Right lung (tissue), 5 donors: ENCODE results near the gene DSCAM. TPM values are rescaled to one million over a fixed set of nuclear protein-coding genes. Genes with fewer than 3 reads are reported as not detected.

Experiments used
- DNase-seq, 2 donors: peaks; one replicate each; pipeline ENCODE4 v3.0.0-alpha.2; 2013
- polyA plus RNA-seq, 5 donors: library from polyadenylated mRNA; unstranded; fragments of 120-200 nt; gene quantifications; one replicate each; pipeline versions ENCODE4 v1.2.1 to v1.2.3, GENCODE V29; 2013; ENCODE audit warnings: inconsistent platforms in 1 of 5, low replicate concordance in 1 of 5; ENCODE audit not compliant: insufficient read length in 5 of 5, insufficient read depth in 1 of 5

Gene DSCAM
- polyA plus RNA-seq, 5 donors, result 0.03 to 0.23 (median 0.10) TPM

- no peak for DNase-seq
Observed at GRCh38 chr21:40769231-40769630, 77.7 kb downstream of the DSCAM start.

- no peak for DNase-seq
Observed at GRCh38 chr21:40768056-40768455, 78.9 kb downstream of the DSCAM start.

- DNase-seq, result no peak
Observed at GRCh38 chr21:40766381-40766780, 80.6 kb downstream of the DSCAM start.

DNA sequence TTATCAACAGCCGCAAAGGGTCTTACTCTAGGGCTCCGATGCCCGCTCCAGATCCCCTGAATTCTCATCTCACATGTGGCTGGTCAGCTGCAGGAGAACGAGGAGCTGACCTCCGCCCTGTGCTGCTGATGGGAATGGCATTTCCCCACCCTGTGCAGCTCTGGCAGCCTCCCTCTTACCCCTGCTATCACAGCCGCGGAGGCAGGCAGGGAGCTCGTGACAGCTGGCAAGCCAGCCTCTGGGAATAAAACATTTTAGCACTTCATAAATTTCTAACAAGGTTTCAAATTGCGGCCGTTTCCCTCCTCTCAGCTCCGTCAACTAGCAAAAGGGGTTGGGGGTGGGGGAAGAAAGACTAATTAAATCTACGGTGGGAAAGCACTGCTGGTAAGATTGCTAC lies 81.1 kb downstream of the DSCAM start:
- DNase-seq, result no peak

GRCh38 chr21:40760821-40761220 lies 86.1 kb downstream of the DSCAM start:
- no peak for DNase-seq

DNA sequence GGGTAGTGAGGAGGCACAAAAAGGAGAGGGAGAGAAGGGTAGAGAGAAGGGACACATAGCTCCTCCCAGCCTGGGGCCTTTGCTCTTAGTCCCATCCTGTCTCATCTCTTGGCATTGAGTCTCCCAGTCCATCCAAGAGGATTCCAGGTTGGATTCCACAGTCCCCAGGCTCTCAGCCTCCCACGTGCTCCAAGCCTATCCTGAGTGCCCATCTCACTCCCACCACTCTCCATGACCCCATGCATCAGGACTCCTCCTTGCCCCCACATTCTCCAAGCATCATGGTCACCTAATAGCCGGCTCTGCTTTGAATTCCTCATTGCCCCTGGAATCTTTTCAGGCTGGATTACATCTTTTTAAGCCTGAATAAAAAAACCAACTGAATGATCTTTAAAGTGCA lies 87.9 kb downstream of the DSCAM start:
- DNase-seq, result no peak

- DNase-seq, result no peak
Observed at GRCh38 chr21:40757366-40757765, 89.6 kb downstream of the DSCAM start.

DNA sequence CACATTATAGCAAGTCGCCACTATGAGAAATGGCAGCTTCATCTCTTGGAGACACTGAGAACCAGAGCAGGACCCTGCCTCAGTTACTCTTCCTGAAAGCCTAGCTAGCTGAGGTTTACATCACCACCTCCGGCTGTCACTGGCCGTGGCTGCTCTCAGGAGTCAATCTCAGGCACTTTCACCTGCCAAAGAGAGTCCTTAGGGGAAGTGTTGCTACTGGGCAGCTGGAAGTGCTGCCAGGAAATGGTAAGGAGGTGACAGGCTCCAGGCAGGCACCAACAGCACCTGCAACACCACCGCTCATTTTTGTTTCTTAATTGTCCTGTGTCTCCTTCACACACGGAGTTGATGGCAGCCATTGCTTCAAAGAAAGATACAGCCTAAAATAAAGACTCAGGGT lies 92.5 kb downstream of the DSCAM start:
- DNase-seq, result no peak

DNA sequence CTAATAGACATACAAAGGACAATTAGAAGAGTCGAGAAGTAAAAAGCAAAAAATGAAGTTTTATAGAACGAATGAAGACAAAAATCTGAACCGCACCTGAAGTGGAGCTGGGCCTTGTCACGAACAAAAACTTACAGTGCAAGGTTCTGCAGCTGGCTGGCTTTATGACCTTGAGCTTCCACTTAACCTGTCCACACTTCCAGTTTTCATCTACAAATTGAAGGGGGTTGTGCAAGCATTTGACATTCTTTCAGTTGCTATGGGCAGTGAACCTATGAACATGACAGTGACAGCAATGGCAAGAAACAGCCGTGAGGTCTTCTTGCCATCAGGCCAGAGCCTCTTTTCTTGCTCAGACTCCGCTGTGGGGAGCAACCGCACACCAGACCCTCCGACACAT lies 93.2 kb downstream of the DSCAM start:
- no peak for DNase-seq

- no peak for DNase-seq
Observed at GRCh38 chr21:40752125-40752524, 94.8 kb downstream of the DSCAM start.

DNA sequence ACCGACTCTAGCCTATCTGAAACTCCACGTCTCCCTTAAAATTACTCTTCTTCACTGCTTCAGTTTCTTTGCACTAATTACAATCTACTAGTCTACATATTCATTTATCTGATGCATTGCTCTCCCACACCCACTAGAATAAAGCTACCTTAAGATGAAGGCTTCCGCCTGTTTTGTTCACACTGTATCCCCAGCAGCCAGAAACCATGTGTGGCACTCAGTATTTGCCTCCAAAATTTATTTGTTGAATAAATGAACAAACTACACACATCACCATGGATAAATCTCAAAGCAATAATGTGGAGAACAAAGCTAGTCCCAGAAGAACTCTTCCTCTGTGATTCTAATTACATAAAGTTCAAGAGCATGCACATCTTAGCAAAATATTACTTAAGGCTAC lies 95.7 kb downstream of the DSCAM start:
- DNase-seq, result no peak

GRCh38 chr21:40736145-40736544 lies 110.8 kb downstream of the DSCAM start:
- no peak for DNase-seq

DNA sequence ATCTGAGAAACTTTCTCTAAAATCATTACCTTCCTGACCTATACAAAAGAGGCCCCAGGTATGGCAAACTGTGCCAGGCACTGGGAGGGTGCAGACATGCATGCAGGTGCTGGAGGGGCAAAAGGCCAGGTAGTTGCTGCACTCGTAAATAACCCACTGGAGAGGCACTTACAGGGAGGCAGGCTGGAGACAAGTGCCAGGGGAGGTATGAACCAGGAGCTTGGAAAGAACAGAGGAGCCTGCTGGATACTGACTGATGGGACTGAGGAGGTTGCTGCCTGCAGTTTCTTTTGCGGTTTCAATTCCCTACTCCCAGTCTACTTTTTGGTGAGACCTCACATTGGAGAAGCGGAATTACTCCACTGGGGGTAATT lies 113.9 kb downstream of the DSCAM start:
- no peak for DNase-seq

DNA sequence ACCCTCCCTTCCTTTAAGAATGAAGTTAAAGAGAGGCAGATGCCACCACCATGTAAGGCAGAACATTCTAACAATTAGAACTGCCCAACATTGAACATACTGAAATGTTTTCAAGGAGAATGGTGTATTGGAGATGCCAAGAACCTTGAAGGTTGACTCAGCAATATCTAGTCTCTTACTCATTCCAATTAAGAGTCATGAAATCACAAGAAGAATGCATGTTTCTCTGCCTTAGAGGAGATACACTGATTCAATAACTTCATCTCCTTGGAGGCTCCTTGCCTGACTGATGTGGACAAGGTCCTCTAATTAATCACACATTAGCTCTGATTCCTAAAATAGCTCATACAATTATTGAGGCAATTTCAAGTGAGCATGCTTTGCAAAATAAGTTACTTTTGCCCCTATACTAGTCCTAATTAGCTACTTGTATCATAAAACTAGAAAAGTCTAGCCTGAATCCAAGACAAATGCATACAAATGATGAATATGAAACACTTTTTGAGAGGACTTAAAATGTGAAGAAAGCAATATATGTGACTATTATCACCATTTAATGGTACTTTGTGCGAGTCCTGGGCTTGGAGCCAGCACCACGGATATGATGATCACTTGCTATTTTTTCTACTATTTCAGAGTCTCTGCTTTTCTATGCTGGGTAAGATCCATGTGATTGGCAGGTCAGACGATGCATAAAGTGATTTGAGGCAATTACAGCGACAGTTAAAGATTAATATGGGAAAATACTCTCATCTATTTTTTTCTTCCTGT lies 114.5 kb downstream of the DSCAM start:
- no peak for DNase-seq

- no peak for DNase-seq
Observed at GRCh38 chr21:40731206-40731605, 115.8 kb downstream of the DSCAM start.

DNA sequence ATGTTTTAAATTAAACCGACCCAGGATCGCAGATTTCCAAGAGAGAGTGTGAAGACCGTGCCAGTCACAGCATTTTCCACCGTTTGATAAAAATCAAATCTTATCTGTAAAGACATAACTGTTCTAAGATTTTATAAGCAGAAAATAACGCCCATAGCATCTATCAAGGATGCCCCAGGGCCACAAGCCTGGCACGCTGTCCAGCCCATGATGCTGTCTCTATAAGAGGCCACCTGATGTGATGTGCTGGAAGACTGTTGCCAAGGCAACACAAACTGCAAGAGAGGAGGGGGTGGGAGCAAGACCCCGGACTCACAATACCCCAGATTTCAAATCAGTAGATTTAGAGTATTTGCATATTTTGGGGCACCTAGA lies 116.5 kb downstream of the DSCAM start:
- DNase-seq, result no peak

GRCh38 chr21:40729761-40730425 lies 117.1 kb downstream of the DSCAM start:
- no peak for DNase-seq

GRCh38 chr21:40723966-40724365 lies 123.0 kb downstream of the DSCAM start:
- no peak for DNase-seq

- DNase-seq, result no peak
Observed at GRCh38 chr21:40723317-40723716, 123.6 kb downstream of the DSCAM start.

DNA sequence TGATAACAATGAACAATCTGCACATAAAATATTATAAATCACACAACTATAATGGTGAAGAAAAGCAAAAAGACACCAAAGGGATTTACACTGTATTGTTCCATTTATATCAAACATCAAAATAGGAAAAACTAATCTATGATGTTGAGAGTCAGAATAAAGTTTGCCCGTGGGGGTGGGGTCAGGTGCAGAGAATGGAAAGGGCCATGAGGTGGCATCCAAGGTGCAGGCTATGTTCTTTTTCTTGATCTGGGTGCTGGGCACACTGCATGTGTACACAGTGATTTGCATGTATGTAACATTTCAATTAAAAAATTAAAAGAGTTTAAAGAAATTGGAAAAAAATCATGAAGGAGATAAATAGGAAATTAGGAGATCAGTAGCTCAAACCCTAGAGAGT lies 127.3 kb downstream of the DSCAM start:
- no peak for DNase-seq

GRCh38 chr21:40717028-40717427 lies 129.9 kb downstream of the DSCAM start:
- DNase-seq, result no peak

- DNase-seq, result no peak
Observed at GRCh38 chr21:40714536-40714935, 132.4 kb downstream of the DSCAM start.

- DNase-seq, result no peak
Observed at GRCh38 chr21:40707656-40708244, 139.2 kb downstream of the DSCAM start.
